Kasumi-1 (cell line): ENCODE data around the gene CCDC85C.

Experiments
- DNase-seq, 2 experiments: peaks; one replicate each; lab custom pipeline; 2025; lab: John Stamatoyannopoulos, UW

Gene CCDC85C

DNA sequence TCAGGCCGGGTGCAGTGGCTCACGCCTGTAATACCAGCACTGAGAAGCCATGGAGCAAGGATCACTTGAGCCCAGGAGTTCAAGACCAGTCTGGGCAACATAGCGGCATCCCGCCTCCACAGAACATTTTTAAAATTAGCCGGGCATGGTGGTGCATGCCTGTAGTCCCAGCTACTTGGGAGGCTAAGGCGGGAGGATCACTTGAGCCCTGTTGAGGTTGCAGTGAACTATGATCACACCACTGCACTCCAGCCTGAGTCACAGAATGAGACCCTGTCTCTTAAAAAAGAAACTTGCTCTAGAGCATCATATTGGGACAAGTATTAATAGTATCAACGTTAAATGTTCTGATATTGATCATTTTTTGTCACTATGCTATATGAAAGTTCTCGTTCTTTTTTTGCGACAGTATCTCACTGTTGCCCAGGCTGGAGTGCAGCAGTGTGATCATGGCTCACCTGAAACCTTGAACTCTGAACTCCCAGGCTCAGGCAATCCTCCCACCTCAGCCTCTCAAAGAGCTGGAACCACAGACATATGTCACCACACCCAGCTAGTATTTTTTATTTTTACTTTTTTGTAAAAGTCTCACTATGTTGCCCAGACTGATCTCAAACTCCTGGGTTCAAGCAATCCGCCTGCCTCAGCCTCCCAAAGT lies 47.7 kb downstream of the CCDC85C start:
- DNase-seq = no peak

DNA sequence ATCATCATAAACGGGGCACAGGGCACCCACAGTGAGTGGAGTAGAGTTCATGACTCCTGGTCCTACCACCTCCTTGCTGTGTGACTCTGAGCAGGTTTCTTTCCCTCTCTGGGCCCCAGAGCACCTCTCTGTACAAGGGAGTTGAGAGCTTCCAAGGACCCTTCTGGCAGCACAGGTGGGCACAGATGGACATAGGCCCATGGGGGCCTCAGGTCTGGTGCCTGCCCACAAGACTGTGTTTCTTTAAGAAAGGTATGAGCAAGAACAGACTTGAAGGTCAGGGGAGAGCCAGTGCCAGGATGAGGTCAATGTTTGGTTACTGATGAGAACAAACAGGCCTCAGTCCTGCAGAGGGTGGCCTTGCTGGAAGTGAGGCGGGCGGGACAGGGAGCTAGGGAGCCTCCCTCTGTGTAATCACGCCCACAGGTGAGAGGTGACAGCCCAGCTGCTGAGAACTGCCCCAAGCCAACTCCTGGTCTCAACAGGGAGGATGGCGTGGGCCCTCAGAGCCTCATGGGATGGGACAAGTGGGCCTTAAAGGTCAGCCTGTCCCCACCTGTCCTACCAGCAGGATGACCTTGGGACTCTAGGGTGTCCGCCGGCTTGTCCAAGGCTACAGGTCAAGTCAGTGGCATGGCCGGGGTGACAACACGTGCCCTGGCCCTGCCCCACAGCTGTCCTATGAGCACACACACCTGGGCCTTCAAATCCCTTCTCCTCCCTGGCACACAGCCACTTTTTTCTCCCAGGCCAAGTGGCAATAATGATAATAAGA lies 49.1 kb downstream of the CCDC85C start:
- no peak for DNase-seq

DNA sequence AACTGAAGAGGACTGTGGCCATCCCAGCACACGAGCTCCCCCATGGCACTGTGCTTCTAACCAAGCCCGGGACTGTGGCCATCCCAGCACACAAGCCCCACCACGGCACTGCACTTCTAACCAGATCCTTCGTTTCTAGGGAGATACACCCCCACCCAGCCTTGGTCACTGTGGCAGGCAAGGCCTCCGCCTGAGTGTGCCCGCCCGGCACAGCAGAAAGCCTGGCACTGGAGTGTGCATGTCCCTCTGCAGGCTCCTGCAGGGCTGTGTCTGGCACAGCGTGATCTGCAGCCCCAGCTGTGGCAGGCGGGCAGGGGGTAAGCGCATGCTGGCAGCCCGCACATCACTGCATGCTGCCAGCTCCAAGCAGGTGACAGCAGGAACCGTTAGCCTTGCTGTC lies 49.8 kb downstream of the CCDC85C start:
- no peak for DNase-seq

DNA sequence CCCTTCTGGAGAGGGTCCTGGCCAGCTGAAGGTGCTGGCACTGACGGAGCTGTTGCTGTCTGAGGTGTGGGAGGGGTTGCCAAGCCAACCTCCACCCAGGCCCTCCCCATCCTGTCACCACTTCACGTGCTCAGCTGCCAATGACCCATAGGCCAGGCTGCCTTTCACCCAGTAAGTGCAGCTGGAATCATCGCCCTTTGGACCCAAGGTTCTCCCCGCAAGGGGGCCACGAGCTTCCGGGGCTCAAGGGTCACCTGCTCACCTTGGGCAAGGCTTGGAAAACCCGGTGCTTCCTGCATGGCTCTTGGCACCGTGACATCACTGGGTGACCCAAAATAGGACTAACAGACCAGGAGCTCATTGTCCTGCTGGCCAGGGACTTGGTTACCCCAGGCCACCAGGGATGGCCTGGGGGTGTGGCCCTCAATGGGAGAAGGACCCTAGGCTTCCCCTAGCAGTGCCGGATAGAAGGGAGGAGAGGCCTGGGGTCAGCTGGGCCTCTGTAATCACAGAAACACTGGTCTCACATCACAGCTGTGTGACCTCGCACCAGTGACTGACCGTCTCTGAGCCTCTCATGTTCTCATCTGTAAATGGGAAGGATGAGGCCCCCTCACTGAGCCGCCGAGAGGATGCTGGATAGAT lies 51.3 kb downstream of the CCDC85C start:
- DNase-seq = no peak

DNA sequence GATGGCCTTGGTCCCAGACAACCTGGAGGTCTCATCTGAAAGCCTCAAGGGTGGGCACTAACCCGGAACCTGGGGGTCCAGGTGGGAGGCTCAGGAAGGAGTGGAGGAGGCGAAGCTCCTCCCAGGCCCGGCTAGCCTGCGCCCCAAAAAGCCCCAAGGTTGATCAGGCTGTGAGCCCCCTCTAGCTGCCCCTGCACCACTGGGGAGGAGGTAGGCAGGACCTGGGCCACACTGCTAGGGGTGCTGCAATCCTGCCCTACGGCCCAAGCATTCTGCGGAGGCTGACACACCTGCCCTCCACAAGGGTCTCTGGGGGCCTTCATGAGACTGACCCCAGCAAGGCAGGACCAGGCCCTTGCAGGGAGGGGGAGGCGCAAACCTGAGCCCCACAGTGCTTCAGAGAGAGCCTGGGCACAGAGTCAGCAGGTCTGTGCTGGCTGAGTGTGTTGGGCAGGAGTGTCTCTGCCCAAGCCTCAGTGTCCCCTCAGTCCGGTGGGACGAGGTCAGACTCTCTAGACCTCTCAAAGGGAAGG lies 51.9 kb downstream of the CCDC85C start:
- DNase-seq = no peak

DNA sequence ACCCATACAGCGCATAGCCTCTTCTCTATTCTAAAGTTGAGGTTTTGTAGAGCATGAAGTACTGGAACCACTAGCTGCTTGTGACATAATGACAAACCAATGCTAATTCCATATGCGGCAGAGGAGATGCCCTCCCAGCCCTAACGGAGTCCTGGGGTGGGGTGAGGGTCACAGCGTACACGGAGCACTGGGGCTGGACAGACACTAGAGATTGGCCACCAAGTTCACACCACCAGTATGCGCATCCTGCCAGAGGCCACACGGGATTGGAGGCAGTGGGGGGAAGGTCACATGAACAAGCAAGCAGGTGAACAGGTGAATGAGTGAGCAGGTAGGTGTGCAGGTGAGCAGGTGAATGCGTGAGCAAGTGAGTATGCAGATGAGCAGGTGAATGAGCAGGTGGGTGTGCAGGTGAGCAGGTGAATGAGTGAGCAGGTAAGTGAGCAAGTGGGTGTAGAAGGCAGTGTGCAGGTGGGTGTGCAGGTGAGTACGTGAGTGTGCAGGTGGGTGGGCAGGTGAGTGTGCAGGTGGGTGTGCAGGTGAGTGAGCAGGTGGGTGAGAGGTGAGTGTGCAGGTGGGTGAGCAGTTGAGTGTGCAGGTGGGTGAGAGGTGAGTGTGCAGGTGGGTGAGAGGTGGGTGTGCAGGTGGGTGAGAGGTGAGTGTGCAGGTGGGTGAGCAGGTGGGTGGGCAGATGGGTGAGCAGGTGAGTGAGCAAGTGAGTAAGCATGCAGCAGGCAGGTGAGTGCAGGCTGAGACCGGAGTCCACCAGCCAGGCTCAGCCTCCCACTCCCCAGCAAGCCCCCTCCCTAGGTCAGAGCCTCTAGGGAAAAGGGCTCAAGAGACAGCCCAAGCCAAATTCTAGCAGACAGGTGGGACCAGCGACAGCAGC lies 52.7 kb downstream of the CCDC85C start:
- DNase-seq = no peak

DNA sequence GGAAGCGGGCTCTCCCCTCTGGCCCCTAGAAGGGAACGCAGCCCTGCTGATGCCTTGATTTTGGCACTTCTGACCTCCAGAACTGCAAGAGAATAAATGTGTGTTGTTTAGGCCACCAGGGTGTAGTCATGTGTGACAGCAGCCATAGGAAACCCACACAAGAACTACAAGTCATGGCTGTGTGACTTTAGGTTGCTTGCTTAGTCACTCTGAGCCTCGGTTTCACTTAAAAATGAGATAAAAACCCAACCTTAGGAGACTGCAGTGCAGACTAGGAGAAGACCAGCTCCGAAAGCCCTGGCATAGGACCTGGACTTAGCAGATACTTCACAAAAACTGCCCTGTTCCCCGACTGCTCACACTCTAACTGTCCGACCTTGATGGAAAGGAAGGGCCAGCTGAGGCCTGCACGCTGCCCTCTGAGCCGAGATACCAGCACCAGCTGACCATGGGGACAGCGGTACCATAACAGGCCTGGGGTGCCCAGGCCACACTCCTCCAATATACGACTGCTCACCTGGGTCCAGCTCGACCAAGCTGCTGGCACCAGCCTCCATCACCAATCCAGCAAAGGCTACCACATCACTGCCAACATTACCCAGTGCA lies 53.5 kb downstream of the CCDC85C start:
- no peak for DNase-seq

DNA sequence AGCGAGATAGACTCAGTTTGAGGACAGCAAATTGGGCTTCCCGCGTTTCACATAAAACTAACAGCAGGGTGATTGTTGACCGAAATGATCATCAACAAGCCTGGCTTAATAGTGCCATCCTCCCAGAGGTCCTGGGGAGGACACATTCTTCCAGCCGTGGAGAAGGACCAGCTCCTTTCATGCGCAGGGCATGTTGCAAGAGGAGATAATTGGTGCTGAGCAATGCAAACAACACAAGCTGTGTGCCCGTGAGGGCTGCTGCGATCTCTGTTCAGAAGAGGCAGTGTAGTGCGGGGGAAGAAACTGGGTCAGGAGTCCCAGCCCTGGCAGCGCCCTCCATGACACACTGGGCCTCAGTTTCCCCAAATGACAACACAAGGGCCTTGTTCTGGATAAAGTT lies 54.3 kb downstream of the CCDC85C start:
- no peak for DNase-seq

DNA sequence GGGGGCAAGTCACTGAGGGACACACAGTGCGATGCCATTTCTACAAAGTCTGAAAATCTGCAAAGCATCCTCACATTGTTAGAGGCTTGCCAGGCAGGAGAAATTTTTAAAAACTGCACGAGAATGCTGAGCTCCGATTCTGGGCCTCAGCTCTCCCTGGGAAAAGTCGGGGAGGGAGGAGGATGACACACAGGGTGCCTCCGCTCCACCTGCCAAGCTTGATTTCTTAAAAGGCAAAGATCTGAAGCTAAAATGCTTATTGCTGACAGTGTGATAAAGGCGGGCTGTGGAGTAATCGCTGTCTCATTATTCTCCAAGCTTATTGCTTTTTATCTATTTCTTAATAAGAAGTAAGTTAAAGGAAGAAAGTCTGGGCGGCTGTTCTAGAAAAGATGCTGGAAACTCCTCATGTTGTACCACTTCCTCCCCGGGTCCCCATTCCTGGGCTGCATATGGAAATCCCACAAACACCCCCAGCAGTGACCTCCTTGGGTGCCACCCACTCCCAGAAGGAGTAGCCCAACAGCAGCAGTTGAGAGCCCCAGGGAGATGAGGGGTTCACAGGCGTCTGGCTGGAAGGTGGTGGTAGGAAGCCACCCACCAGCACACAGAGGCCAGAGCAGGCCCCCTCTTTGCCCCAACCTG lies 55.0 kb downstream of the CCDC85C start:
- DNase-seq = no peak

DNA sequence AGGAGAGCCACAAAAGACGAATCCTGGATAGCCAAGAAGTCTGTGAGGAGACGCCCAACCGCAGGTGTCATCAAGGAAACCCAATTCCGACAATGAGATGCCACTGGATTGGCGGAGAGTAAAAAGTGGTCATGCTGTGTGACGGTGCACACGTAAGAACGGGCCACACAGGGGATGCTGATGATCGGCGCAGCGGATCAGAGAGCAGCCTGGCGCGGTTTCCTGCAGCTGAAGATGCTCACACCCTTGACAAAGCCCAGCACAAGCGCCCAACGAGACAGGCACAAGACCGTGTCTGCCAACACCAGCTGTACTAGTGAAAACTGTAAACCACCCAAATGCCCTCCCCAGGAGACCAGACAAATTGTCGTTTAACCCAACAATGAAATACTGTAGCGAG lies 55.8 kb downstream of the CCDC85C start:
- no peak for DNase-seq

DNA sequence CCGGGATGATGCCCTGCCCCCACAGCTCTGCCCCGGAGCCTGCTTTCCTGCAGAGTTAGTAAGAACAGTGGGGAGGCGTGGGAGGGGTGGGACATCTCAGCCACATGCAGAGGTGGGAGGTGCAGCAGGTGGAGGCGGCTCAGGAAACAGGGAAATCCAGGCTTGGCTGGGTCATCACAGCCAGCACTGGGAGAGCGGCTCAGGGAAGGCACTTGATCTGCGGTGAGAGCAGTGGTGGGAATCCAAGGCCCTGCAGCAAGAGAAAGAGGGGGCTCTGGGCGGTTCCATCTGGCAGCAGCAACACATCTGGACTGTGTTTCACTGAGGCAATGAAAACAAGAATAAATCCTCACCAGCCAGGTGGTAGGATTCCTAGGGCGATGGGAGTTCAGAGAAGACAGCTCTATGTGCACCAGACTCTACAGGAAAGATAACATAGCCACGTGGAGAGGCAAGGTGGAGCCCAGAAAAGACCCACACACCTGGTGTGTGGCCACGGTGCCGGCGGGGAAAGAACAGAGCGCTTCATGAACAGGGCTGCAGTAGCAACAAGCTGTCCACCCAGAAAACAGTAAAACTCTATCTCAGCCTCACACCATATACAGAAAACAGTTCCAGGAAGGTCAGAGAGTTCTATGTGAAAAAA lies 57.6 kb downstream of the CCDC85C start:
- DNase-seq = no peak

DNA sequence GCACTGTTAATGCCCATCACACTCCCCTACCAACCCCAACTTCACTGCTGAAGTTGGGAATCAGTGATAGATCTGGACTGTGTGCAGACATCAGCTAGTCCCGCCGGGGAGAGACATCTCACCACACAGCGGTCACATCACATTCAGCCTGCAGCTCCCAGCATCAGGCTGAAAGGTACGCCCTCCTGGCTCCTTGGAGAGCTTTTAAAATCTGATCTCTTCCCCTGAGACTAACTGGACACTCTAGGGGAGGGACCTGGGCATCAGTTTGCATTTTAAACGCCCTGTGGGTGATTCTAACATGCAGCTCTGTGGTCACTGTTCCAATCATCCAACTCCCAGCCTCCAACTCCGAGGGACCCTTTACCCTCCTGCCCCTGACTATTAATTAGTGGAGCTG lies 58.4 kb downstream of the CCDC85C start:
- no peak for DNase-seq

DNA sequence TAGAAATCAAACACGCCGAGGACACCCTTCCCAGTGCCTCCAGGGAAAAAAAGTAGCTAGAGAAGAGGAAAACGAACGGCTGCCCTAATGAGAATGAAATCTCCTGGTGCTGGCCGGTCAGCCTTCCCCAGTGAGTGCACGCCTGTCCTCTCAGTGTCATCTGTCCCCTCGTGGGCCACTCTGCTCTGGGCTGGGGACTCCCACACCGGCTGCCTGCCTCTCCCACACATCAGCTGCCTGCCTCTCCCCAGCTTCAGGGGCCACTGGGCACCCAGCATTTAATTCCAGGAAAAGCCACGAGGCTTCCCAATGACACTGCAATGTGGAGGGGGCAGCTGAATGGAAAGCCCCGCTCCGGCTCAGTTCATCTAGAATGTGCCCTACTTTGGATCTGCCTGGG lies 59.0 kb downstream of the CCDC85C start:
- DNase-seq = no peak

DNA sequence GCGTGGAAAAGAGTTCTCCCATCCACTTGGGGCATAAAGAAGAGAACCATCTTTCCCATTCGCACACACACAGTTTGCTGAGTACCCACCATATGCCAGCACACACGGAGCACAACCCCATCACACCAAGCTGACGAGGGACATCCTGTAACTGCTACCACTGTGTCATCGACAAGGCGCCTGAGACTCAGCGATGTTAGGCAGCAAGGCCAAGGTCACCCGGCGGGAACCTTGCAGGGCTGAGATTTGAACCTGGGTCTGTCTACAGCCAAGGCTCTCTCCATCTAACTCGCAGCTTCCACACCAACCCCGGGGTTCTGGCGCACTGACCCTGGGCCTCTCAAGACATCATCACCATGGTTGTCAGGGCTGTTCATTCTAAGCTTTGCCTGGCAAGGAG lies 60.0 kb downstream of the CCDC85C start:
- no peak for DNase-seq

DNA sequence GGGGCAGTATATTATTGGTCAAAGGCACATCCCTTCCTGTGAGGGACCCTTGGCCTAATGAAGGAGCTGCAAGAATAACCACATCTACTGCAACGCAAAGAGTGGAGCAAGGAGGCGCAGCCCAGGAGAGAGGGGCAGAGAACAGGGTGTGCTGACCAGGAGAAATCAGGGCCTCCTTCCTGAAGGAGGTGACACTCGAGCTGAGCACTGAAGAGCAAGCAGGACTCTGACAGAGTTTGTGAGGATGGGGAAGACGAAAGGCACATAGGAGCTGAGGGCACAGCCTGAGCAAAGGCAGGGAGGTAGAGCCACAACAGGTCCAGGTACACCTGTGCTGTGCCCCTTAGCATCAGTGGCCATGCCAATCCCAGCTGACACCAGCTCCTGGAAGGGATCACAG lies 60.6 kb downstream of the CCDC85C start:
- DNase-seq = no peak

DNA sequence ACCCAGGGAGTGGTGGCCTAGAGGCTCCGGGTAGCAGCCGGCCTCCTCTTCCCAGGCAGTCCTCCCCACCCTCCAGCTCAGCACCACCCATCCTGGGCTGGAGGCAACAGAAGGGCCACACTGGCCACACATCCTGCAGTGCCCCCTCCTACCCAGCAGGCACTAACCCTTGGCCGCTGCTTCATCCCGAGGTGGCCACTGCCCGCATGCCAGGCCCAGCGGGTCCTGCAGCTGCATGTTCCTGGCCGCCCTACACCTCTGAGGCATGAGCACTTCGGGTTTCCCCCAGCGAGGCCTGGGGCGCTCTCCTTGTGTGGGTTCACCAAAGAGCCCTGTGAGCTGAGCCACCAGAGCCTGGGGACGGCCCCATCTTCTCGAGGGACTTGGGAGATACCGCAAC lies 61.4 kb downstream of the CCDC85C start:
- DNase-seq = no peak

DNA sequence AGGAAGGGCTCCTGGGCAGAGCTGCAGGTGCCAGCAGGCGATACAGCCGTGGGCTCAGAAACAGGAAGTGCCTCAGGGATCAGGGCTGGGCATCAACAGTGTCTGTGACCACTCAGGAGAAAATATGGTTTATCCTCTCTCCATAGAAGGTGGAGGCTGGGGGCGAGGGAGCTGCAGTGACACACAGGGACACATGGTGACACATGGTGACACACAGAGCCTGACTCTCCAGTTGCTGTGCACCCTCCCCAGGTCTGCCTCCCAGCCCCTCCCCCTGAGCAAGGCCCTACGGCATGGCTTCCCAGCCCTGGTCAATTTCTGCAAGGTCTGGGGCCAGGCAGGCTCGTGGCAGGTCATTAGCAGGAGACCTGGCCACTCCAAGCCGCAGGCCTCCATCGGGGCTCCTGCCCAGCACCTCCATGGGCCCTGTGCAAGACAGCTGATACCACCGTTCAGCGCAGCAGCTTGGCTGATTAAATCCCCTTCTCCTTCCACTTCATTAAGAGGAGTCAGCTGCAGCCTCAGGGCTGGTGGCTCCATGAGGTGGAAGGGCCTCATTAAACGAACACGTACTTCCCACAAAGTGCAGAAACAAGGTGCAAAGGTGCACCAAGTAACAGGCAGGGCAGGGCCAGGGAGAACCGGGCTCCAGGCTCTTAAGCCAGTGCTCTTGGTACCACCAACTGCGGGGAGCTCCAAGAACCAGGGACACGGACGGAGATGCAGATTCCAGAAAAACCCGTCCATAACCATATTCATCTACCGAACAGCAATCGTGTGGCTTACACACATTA lies 62.1 kb downstream of the CCDC85C start:
- peak; percentile 5 to 12 for DNase-seq

DNA sequence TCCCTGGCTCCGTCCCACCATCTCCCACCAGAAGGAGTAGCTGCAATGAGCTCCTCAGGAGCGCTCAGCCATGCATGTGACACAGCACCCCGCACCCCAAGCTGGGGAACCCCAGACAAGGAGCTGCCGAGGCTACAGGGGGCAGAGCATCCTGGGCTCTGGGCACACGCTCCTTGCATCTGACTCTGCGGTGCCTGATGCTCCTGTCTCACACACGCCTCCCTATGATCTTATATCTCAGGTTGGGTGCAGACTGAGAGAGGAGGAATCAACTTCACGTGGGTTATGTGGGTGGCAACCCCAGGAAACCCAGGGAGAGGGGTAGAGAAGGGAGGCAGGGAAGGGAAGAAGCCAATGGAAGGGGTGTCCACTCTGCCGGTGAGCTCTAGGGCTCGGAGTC lies 62.8 kb downstream of the CCDC85C start:
- DNase-seq = no peak

DNA sequence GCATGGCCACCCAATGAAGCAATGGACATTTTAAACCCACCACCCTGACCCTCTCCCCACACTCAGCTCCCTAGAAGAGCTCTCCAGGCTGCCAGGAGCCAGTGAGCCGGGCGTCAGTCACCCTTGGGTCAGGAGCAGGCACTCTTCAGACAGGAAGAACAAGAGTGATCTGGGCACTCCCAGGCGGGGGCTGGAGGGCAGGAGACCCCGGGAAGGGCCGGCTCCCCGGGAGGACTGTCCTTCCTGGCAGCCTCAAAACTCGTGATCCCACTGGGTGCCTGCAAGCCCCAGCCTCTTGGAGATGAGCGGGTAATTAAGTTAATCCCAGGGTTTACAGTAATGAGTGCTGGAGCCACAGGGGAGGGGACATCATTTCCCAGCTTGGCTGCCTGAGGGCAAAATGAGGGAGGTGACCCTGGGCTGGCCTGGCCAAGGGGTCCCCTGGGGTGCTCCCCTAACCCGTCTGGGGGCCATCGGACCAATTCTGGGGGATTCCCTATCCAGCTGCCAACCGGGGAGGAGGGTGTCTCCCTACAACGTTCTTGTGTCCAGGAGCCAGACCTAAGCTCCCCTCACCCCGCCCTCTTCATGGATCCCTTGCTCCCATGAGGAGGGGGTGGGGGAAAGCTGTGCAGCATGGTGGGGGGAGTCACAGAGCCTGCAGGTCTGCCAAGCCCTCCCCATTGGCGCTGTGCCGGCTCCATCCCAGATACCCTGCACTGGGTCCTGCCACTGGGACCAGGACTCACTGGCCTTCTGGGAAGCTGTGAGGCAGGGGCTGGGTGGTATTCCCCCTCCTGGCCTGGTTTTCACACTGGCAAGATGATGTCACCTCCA lies 63.6 kb downstream of the CCDC85C start:
- DNase-seq = no peak
